K562 (cell line): ENCODE results near the gene SNX9. TPM values are rescaled to one million over a fixed set of nuclear protein-coding genes. Genes with fewer than 3 reads are reported as not detected.

ENCODE experiments used
- CBFA2T3 ChIP-seq: fragments of 450-650 bp; IDR thresholded peaks from 2 replicates; pipeline ENCODE4 v1.6.1; 2017
- CLOCK ChIP-seq: fragments of 250-450 bp; sonication (Bioruptor Pico); IDR thresholded peaks from 2 replicates; pipeline ENCODE4 v1.4.0; 2020; ENCODE audit warnings: mild to moderate bottlenecking, moderate library complexity, borderline replicate concordance
- EGR1 ChIP-seq: fragments of 450-650 bp; conservative IDR thresholded peaks from 2 replicates; pipeline ENCODE4 v1.6.1; 2017; ENCODE audit warnings: mild to moderate bottlenecking
- FOXA1 ChIP-seq: fragments of 450-650 bp; IDR thresholded peaks from 2 replicates; pipeline ENCODE4 v1.6.1; 2016; ENCODE audit warnings: mild to moderate bottlenecking, borderline replicate concordance
- HDAC3 ChIP-seq: fragments of 450-650 bp; IDR thresholded peaks from 2 replicates; pipeline ENCODE4 v1.6.1; 2018; ENCODE audit warnings: borderline replicate concordance, mild to moderate bottlenecking, moderate library complexity; ENCODE audit not compliant: partially characterized antibody
- HES1 ChIP-seq: fragments of 450-650 bp; IDR thresholded peaks from 2 replicates; pipeline ENCODE4 v1.6.1; 2016; ENCODE audit warnings: low read depth, mild to moderate bottlenecking, moderate library complexity
- HMG20A ChIP-seq: fragments of 450-650 bp; formaldehyde crosslinking; conservative IDR thresholded peaks from 2 replicates; pipeline ENCODE4 v1.4.0; 2020; ENCODE audit warnings: mild to moderate bottlenecking, mixed read lengths
- HNRNPK ChIP-seq: fragments of 200-400 bp; formaldehyde crosslinking; IDR thresholded peaks from one replicate; pipeline ENCODE4 v1.6.1; 2018; ENCODE audit warnings: mild to moderate bottlenecking, low read depth, low read length; ENCODE audit not compliant: poor library complexity, severe bottlenecking
- IFI16 ChIP-seq: fragments of 250-450 bp; sonication (Bioruptor Pico); IDR thresholded peaks from 2 replicates; pipeline ENCODE4 v2.1.2; 2022; ENCODE audit warnings: mild to moderate bottlenecking, inconsistent platforms
- KDM5B ChIP-seq: fragments of 200-600 bp; sonication (generic); IDR thresholded peaks from 2 replicates; pipeline ENCODE4 v1.6.1; 2012; ENCODE audit warnings: low read depth, mild to moderate bottlenecking, moderate library complexity, low read length, control low read depth, inconsistent platforms; ENCODE audit not compliant: insufficient replicate concordance
- MAZ ChIP-seq, 2 experiments: fragments of 450-650 bp in 1 of 2; sonication (generic) in 1 of 2; formaldehyde crosslinking; IDR thresholded peaks in 1 of 2; conservative IDR thresholded peaks in 1 of 2; 2 replicates each; pipeline versions ENCODE4 v1.4.0 to v1.5.0; 2020; ENCODE audit warnings: mild to moderate bottlenecking in 1 of 2, missing genetic modification reagents in 1 of 2
- MITF ChIP-seq: IDR thresholded peaks from 2 replicates; pipeline ENCODE4 v1.6.1; 2014; ENCODE audit warnings: antibody characterized with exemption
- MTA3 ChIP-seq: fragments of 450-650 bp; formaldehyde crosslinking; IDR thresholded peaks from 2 replicates; pipeline ENCODE4 v1.6.1; 2017; ENCODE audit warnings: mild to moderate bottlenecking, borderline replicate concordance
- NR2C2 ChIP-seq, 2 experiments: fragments of 200-800 bp in 1 of 2; sonication (Bioruptor generic) in 1 of 2; sonication (generic) in 1 of 2; formaldehyde crosslinking in 1 of 2; IDR thresholded peaks; 2 replicates each; pipeline versions ENCODE4 v1.6.1 to v1.8.0; 2016 to 2022; ENCODE audit warnings: mild to moderate bottlenecking in 1 of 2, missing compliant biosample characterization in 1 of 2, missing genetic modification characterization in 1 of 2, missing genetic modification reagents in 1 of 2
- NRF1 ChIP-seq, 2 experiments: fragments of 450-650 bp; IDR thresholded peaks in 1 of 2; conservative IDR thresholded peaks in 1 of 2; 2 replicates each; pipeline ENCODE4 v1.6.1; 2014; ENCODE audit warnings: mild to moderate bottlenecking in 2 of 2
- PTRF ChIP-seq: fragments of 450-650 bp; IDR thresholded peaks from 2 replicates; pipeline ENCODE4 v1.6.1; 2016; ENCODE audit warnings: mild to moderate bottlenecking, missing genetic modification characterization, missing compliant biosample characterization
- PYGO2 ChIP-seq: fragments of 450-650 bp; IDR thresholded peaks from 2 replicates; pipeline ENCODE4 v1.6.1; 2016; ENCODE audit warnings: mild to moderate bottlenecking, missing genetic modification characterization, moderate library complexity, missing compliant biosample characterization
- RBFOX2 ChIP-seq: fragments of 200-400 bp; formaldehyde crosslinking; IDR thresholded peaks from 2 replicates; pipeline ENCODE4 v1.6.1; 2017; ENCODE audit warnings: low read depth, mild to moderate bottlenecking, low read length, moderate library complexity
- RBM22 ChIP-seq: fragments of 200-400 bp; formaldehyde crosslinking; IDR thresholded peaks from 2 replicates; pipeline ENCODE4 v1.6.1; 2018; ENCODE audit warnings: low read length, low read depth; ENCODE audit not compliant: poor library complexity, severe bottlenecking
- TFAM ChIP-seq: fragments of 250-450 bp; sonication (Bioruptor Pico); conservative IDR thresholded peaks from 2 replicates; pipeline ENCODE4 v1.5.0; 2021; ENCODE audit warnings: mild to moderate bottlenecking, moderate library complexity
- polyA plus RNA-seq, 8 experiments: library from polyadenylated mRNA; depleted of rRNA in 4 of 8; stranded (reverse) in 5 of 8; unstranded in 3 of 8; fragments of >200 nt; fragmentation: Nextera tagmentation in 2 of 8; fragmentation: Illumina TruSeq in 1 of 8; extraction: Ambion mirVana in 2 of 8; extraction: Trizol in 1 of 8; gene quantifications; 2 replicates each; pipeline versions ENCODE4 v1.2.1 to v1.2.3, GENCODE V29; 2011 to 2014; ENCODE audit warnings: inconsistent platforms in 1 of 8, missing spikeins in 1 of 8
- total RNA-seq, 7 experiments: library from RNA; depleted of rRNA in 6 of 7; stranded (reverse); fragments of >200 nt in 6 of 7; fragmentation: Illumina TruSeq in 2 of 7; extraction: Trizol in 2 of 7; gene quantifications; 2 replicates each; pipeline versions ENCODE4 v1.2.1 to v1.2.3, GENCODE V29; 2011 to 2021; ENCODE audit warnings: low replicate concordance in 1 of 7
- TF ChIP-seq, protein P1 (sequence below): fragments of 450-650 bp; conservative IDR thresholded peaks from 2 replicates; pipeline ENCODE4 v1.6.1; 2016; ENCODE audit warnings: missing genetic modification characterization, low read depth, mild to moderate bottlenecking, missing compliant biosample characterization, moderate library complexity

The SNX9 gene
- total and polyA plus RNA-seq, 9 of the 15 experiments (the other 6 are each of a cell fraction or from before 2014, with no cell fraction given), result 6.0 to 81.7 (median 57.1) TPM

- TF ChIP-seq KDM5B (no peak), NRF1 (conservative IDR thresholded peaks at IDR 0.05 in 1 of 2, IDR thresholded peaks at IDR 0.05 in 1 of 2) (peak in 1 of 2 experiments; percentile 43; a peak in 1 of 4 replicates), HES1 (peak; percentile 69; the same call in 1 of the 2 replicates), NR2C2 (CRISPR knock-in tag; IDR thresholded peaks at IDR 0.05) (no peak), NR2C2 (tag; IDR thresholded peaks at IDR 0.05) (peak; percentile 89), CBFA2T3 (peak; percentile 97), PTRF (tag) (peak; percentile 63), EGR1 (peak; percentile 74; the same call in 1 of the 2 replicates), HMG20A (no peak), RBM22 (no peak), MITF (peak; percentile 66), IFI16 (CRISPR knock-in tag) (no peak), PYGO2 (tag) (0 out of 2 replicates have a peak, but pooled peaks have one; percentile 8), HNRNPK (no peak), TFAM (CRISPR knock-in tag) (no peak), HDAC3 (peak; percentile 80), RBFOX2 (no peak), MTA3 (peak; percentile 45; the same call in 1 of the 2 replicates), FOXA1 (no peak), CLOCK (CRISPR knock-in tag) (no peak), MAZ (CRISPR knock-in tag; conservative IDR thresholded peaks at IDR 0.05 in 1 of 2, IDR thresholded peaks at IDR 0.05 in 1 of 2) (peak in 1 of 2 experiments; percentile 56; a peak in 1 of 4 replicates)
- TF ChIP-seq, protein P1, sequence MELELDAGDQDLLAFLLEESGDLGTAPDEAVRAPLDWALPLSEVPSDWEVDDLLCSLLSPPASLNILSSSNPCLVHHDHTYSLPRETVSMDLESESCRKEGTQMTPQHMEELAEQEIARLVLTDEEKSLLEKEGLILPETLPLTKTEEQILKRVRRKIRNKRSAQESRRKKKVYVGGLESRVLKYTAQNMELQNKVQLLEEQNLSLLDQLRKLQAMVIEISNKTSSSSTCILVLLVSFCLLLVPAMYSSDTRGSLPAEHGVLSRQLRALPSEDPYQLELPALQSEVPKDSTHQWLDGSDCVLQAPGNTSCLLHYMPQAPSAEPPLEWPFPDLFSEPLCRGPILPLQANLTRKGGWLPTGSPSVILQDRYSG, result no peak
These were observed 11.4 kb upstream of the SNX9 start (continued) for GRCh38 chr6:157811476-157812173.
